Activated naive CD4-positive, alpha-beta T cell treated with anti-CD3 and anti-CD28 coated beads for 36 hours (primary cell): ENCODE measurements around the gene IMMP2L. TPM values are rescaled to one million over a fixed set of nuclear protein-coding genes. Genes with fewer than 3 reads are reported as not detected.
A peak's percentile ranks its signal among the peaks of the same experiment; 100 is the strongest.

Experiments used
- CTCF ChIA-PET: fragments of 350-600 bp; sonication (Branson Sonifier 250); formaldehyde crosslinking; loops from one replicate; lab custom pipeline; 2021; ENCODE audit warnings: antibody characterized with exemption; lab: Charles Lee
- DNase-seq: peaks from one replicate; pipeline ENCODE4 v3.0.0-alpha.2; 2020
- H3K27ac Mint-ChIP-seq: one replicate; pipeline ENCODE4 v1.8.0; 2021; ENCODE audit warnings: mild to moderate bottlenecking, mixed read lengths
- H3K27me3 Mint-ChIP-seq: one replicate; pipeline ENCODE4 v1.8.0; 2021; ENCODE audit warnings: low read depth, mixed read lengths
- H3K36me3 Mint-ChIP-seq: one replicate; pipeline ENCODE4 v1.8.0; 2021; ENCODE audit warnings: low read depth, mixed read lengths
- H3K4me1 Mint-ChIP-seq: one replicate; pipeline ENCODE4 v1.8.0; 2021; ENCODE audit warnings: low read depth, mixed read lengths
- H3K4me3 Mint-ChIP-seq: one replicate; pipeline ENCODE4 v1.8.0; 2021; ENCODE audit warnings: mild to moderate bottlenecking, moderate library complexity, mixed read lengths
- H3K9me3 Mint-ChIP-seq: one replicate; pipeline ENCODE4 v1.8.0; 2021; ENCODE audit warnings: mixed read lengths
- intact Hi-C: fragments of 100-400 bp; cut with micrococcal nuclease; formaldehyde crosslinking; loops from one replicate; pipeline ENCODE4 v1.15.1; 2023
- total RNA-seq, 2 experiments: library from RNA; stranded (reverse); gene quantifications; one replicate each; pipeline ENCODE4 v1.2.3, GENCODE V29; 2021

The IMMP2L gene
- total RNA-seq, 2 experiments from 2014 or later = 24.4 to 26.6 TPM

DNA sequence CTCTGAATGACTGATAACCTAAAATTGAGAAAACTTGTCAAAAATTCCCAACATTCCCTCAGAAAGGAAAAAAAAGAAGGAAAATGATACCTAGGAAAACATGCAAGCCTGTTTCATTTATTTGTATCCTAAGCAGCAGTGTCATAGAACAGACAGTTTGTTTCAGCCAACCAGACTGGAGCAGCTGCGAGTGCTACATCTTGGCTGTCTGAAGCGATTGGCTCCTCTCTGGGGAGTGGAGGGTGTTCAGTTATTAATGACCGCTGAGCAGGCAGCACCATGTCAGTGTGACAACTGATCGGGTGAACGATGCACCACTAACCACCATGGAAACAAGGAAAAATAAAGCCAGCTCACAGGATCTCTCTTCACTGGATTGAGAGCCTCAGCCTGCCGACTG lies 471.4 kb downstream of the IMMP2L start, which contains the start of gene LRRN3:
Gene LRRN3, plus strand, starts transcription at position 282 of the 400 bp plus-strand sequence. CDS start 31,646 bp downstream, outside the sequence.
- CTCF ChIA-PET = interaction anchor here (0.6 to 1.2 kb wide), 10 partner anchors 9 to 763 kb away, joined by 3 to 8 read pairs (median 3); no protein-coding TSS in a partner anchor

DNA sequence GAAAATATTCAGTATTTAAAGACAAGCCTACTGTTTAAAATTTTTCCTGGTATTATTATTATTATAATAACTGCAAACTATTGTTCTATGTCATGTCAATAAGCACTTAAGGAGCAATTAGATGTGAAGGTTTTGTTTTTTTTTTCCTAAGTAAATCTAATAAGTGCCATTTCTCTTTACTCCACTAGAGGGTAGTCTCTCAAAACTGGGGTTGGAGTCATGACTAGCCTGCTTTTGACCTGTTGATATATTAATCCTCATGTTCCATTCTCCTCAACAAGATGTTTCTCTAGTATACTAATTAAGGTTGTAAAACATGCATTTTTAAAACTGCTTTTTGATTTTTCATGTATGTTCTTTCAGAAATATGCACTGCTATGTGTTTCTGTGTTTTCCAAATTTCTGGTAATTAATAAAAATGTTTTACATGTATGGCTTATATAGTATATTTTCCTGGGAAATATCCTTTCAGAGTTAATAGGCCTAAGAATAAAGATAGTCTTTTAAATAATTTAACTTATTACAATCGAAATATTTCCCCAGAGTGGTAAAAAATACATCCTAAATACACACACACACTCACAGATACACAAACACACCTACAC lies 472.4 kb downstream of the IMMP2L start:
- no peak overlapping the region for H3K27ac Mint-ChIP-seq
- no peaks in the 10 kb centered on the region for H3K27me3 Mint-ChIP-seq
- H3K4me3 Mint-ChIP-seq = no peak overlapping the region
- intact Hi-C loops = loop anchor here (1.0 to 10.0 kb wide), 8 partner anchors 48 to 1362 kb away; partner anchors contain the start of genes DOCK4, IFRD1 and ZNF277
- DNase-seq = no peak
- CTCF ChIA-PET = interaction anchor here (0.6 to 1.2 kb wide), 7 partner anchors 10 to 762 kb away, joined by 3 to 8 read pairs (median 3); no protein-coding TSS in a partner anchor
- H3K4me1 Mint-ChIP-seq = peaks cover 68% of the 10 kb centered on the region
- H3K36me3 Mint-ChIP-seq = no peaks in the 10 kb centered on the region
- peaks cover 4% of the 10 kb centered on the region for H3K9me3 Mint-ChIP-seq

More for the DNA sequence above, 471.4 kb downstream of the IMMP2L start, which contains the start of gene LRRN3:
- peak; percentile 68 for DNase-seq
- Mint-ChIP-seq H3K27ac (peak within 1 kb of the TSS; percentile 92), H3K27me3 (no peaks in the 10 kb centered on the region), H3K36me3 (no peaks in the 10 kb centered on the region), H3K4me3 (peak within 1 kb of the TSS; percentile 85), H3K4me1 (peaks cover 68% of the 10 kb centered on the region), H3K9me3 (no peaks in the 10 kb centered on the region)
- intact Hi-C loops = loop anchor here (1.0 to 10.0 kb wide), 9 partner anchors 47 to 1361 kb away; partner anchors contain the start of genes DOCK4, IFRD1 and ZNF277

DNA sequence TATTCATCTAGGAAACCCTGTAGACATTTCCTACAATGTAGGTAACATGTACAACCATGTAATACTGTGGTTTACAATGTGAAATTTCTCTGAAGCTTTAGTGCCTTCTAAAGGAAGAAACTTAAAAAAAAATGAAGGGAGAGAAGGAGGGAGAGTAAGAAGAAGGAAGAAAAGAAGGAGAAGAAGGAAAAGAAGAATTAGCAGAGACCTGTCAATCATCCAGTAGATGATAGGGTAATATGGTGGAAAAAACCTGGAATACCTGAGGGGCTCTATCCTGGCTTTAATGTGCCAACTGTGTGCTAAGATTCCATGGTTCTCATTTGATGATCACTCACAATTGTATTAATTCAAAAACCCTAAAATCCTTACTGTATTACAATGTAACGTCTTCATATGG lies 474.0 kb downstream of the IMMP2L start:
- no peaks in the 10 kb centered on the region for H3K27me3 Mint-ChIP-seq
- no peak for DNase-seq
- no peaks in the 10 kb centered on the region for H3K36me3 Mint-ChIP-seq
- no peak overlapping the region for H3K4me3 Mint-ChIP-seq
- CTCF ChIA-PET = interaction anchor here (0.7 to 2.0 kb wide), 2 partner anchors 11 to 219 kb away, joined by 3 to 9 read pairs; no protein-coding TSS in a partner anchor
- intact Hi-C loops = no loop called here
- H3K4me1 Mint-ChIP-seq = peaks cover 73% of the 10 kb centered on the region
- H3K9me3 Mint-ChIP-seq = peaks cover 4% of the 10 kb centered on the region
- H3K27ac Mint-ChIP-seq = no peak overlapping the region

DNA sequence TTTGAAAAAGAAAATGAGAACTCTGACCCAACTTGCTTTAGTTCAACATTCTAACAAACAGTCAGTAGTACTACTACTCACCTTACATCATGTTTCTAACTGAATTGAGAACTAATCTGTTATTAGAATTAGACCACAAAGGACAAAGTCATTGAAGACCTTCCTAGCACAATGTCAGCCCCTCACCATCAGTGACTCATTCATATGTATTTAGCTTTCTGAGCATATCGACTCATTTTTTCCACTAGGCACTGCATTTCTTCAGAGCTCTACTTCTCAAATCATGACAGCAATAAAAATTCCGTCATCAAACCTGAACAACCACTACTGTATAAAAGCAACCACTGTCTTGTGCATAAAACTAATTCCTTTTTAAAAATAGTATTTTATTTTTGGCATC lies 475.8 kb downstream of the IMMP2L start:
- no peak overlapping the region for H3K4me3 Mint-ChIP-seq
- peak overlapping the region; percentile 88 for H3K27ac Mint-ChIP-seq
- peaks cover 4% of the 10 kb centered on the region for H3K9me3 Mint-ChIP-seq
- no peaks in the 10 kb centered on the region for H3K27me3 Mint-ChIP-seq
- intact Hi-C loops = no loop called here
- H3K4me1 Mint-ChIP-seq = peaks cover 75% of the 10 kb centered on the region
- CTCF ChIA-PET = interaction anchor here (0.7 to 2.0 kb wide), 2 partner anchors 12 to 35 kb away, joined by 3 to 9 read pairs; no protein-coding TSS in a partner anchor
- no peak for DNase-seq
- no peaks in the 10 kb centered on the region for H3K36me3 Mint-ChIP-seq

DNA sequence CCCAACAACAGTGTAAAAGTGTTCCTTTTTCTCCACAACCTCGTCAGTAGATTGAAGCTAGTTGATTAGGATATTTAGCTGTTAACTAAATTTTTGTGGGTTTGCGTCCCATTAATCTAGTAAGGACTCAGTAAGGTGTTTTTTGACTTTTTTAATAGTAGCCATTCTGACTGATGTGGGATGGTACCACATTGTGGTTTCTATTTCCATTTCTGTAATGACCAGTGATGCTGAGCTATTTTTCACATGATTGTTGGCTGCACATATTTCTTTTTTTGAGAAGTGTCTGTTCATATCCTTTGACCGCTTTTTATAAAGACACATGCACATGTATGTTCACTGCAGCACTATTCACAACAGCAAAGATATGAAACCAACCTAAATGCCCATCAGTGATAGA lies 476.9 kb downstream of the IMMP2L start:
- CTCF ChIA-PET = no interaction called here
- intact Hi-C loops = no loop called here
- no peak for DNase-seq
- peaks cover 4% of the 10 kb centered on the region for H3K9me3 Mint-ChIP-seq
- no peak overlapping the region for H3K4me3 Mint-ChIP-seq
- H3K27me3 Mint-ChIP-seq = no peaks in the 10 kb centered on the region
- peak overlapping the region; percentile 63 for H3K27ac Mint-ChIP-seq
- peaks cover 78% of the 10 kb centered on the region for H3K4me1 Mint-ChIP-seq
- H3K36me3 Mint-ChIP-seq = no peaks in the 10 kb centered on the region

DNA sequence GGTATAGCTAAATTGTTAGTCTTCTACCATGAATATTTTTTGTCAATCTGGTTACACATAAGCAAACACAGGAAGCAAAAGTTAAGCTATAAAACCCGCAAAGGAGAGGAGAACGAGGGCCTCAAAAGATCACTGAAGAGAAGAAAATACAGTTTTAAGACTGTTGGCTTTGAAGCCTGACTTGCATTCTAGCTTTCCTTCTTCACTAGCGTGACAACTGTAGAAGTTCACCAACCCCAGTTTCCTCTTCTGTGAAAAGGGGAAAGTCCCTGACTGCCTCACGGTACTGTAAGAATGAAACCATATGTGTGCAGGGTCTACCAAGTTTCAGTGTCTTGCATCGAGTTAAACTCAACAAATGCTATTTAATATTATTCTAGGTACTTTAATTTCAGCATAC lies 478.9 kb downstream of the IMMP2L start:
- peaks cover 72% of the 10 kb centered on the region for H3K4me1 Mint-ChIP-seq
- H3K9me3 Mint-ChIP-seq = peaks cover 4% of the 10 kb centered on the region
- CTCF ChIA-PET = interaction anchor here (0.5 to 1.6 kb wide), 11 partner anchors 9 to 436 kb away, joined by 3 to 13 read pairs (median 3); no protein-coding TSS in a partner anchor
- peak overlapping the region; percentile 76 for H3K27ac Mint-ChIP-seq
- DNase-seq = peak; percentile 70
- no peaks in the 10 kb centered on the region for H3K27me3 Mint-ChIP-seq
- intact Hi-C loops = loop anchor here (1.0 to 5.0 kb wide), 8 partner anchors 9 to 176 kb away; no protein-coding TSS in a partner anchor
- no peak overlapping the region for H3K4me3 Mint-ChIP-seq
- H3K36me3 Mint-ChIP-seq = no peaks in the 10 kb centered on the region

DNA sequence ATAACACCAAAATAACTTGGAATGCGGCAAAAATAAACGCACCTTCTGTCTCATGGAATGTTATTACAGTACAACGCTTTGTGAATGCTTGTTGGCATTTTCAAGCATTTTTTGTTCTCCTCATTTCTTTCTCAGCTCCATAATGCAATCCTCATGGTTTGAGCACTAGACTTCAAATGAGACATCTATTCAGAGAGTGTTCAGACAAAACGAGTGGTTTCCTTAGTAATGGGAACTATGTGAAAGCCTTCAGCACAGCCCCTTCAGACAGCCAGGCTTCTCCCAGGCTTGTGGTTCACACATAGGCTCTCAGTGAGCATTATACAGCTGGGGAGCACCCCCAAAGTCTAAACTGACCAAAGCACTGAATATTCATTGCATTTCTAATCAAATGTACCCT lies 479.9 kb downstream of the IMMP2L start:
- intact Hi-C loops = loop anchor here (2.0 to 5.0 kb wide), 2 partner anchors 20 to 175 kb away; no protein-coding TSS in a partner anchor
- H3K4me1 Mint-ChIP-seq = peaks cover 64% of the 10 kb centered on the region
- no peaks in the 10 kb centered on the region for H3K36me3 Mint-ChIP-seq
- DNase-seq = no peak
- CTCF ChIA-PET = interaction anchor here (0.6 to 1.6 kb wide), 4 partner anchors 14 to 51 kb away, joined by 3 to 13 read pairs (median 3); no protein-coding TSS in a partner anchor
- H3K4me3 Mint-ChIP-seq = peak overlapping the region; percentile 5
- H3K27me3 Mint-ChIP-seq = no peaks in the 10 kb centered on the region
- peak overlapping the region; percentile 59 for H3K27ac Mint-ChIP-seq
- H3K9me3 Mint-ChIP-seq = peaks cover 4% of the 10 kb centered on the region

DNA sequence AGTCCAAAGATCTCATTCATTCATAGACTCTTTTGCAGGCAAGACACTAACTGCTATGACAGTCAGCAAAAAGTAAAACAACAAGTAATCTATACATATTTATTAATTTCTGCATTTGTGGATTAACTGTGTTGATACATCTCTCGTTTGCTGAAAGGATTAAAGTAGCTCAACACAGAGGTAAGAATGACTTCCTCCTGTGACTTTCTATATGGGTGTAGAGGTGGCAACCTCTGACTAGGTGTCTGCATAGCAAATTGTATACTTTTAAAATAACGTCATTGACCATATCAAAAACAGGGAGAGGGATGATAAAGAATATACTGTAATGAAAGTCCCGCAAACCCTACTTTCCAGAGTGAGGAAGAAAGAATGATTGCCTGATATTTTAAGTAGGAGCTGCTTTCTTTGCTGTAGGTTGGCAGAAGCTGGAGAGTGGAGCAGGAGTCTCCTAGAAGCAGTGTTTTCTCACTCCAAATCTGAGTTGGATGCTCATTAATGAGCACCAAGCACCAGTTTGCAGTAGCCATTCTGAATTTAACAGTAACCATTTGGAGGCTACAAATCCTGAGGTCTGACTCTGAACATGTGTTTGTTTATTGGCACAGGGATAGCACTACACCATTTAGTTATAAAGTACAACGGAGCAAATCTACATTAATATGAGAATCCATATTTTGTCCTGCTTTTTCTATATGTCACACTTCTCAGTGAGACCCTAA lies 480.6 kb downstream of the IMMP2L start:
- Mint-ChIP-seq H3K4me3 (peak overlapping the region; percentile 23), H3K27me3 (no peaks in the 10 kb centered on the region), H3K27ac (peak overlapping the region; percentile 61), H3K36me3 (no peaks in the 10 kb centered on the region), H3K4me1 (peaks cover 66% of the 10 kb centered on the region), H3K9me3 (peaks cover 4% of the 10 kb centered on the region)
- no peak for DNase-seq
- CTCF ChIA-PET = interaction anchor here (0.5 to 1.0 kb wide), 4 partner anchors 15 to 61 kb away, joined by 3 read pairs; no protein-coding TSS in a partner anchor
- intact Hi-C loops = loop anchor here (2.0 to 5.0 kb wide), 2 partner anchors 21 to 174 kb away; no protein-coding TSS in a partner anchor

DNA sequence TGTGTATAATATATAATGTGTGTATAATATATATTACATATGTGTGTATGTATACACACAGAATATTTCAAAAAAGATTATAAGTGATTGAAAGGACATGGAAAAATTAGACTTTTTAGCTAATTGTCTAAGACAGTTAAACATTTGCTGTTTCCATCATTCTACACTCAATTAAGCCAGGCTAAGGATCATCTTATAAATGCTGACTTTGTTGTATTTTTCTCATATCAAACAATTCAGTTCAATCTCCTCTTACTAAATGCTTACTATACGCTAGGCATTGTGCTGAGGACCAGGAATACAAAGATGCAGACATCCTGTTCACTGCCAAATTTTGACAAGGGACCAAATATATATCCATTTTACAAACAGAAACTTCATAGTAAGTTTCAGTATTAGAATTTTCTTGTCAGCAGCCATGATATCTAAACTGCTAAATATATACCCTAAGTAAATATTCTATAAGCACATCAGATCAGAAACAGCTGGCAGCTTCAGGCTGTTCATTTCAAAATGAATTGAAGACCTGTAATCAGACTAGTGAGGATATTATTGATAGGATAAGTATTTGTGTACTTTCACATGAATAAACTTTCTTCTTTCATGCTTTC lies 481.7 kb downstream of the IMMP2L start:
- H3K36me3 Mint-ChIP-seq = no peaks in the 10 kb centered on the region
- H3K9me3 Mint-ChIP-seq = peaks cover 2% of the 10 kb centered on the region
- H3K27me3 Mint-ChIP-seq = no peaks in the 10 kb centered on the region
- intact Hi-C loops = loop anchor here (5.0 kb wide), 1 partner anchor 173 kb away; no protein-coding TSS in a partner anchor
- H3K27ac Mint-ChIP-seq = no peak overlapping the region
- DNase-seq = no peak
- CTCF ChIA-PET = interaction anchor here (0.5 kb wide), 2 partner anchors 60 to 661 kb away, joined by 3 read pairs; no protein-coding TSS in a partner anchor
- H3K4me1 Mint-ChIP-seq = peaks cover 68% of the 10 kb centered on the region
- H3K4me3 Mint-ChIP-seq = no peak overlapping the region

DNA sequence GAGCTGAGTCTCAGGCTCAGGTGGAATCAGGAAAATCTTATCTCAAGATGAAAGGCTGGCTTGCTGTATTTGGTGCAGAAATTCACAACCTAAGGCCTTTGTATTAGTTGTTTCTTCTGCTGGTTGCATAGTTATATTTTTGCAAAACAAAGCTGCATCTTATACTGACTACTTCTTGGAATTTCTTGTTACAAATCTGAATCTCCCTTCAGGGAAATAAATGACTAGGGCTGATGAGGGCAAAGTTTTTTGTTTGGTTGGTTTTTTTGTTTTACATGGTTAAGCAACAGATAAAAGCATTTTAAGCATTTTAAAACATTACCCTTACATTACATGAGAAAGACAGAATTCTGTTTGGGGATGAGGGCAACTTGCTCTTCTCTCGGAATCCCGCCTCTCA lies 485.3 kb downstream of the IMMP2L start:
- intact Hi-C loops = no loop called here
- Mint-ChIP-seq H3K4me1 (peaks cover 66% of the 10 kb centered on the region), H3K4me3 (no peak overlapping the region), H3K9me3 (no peaks in the 10 kb centered on the region), H3K36me3 (no peaks in the 10 kb centered on the region), H3K27me3 (no peaks in the 10 kb centered on the region), H3K27ac (no peak overlapping the region)
- no peak for DNase-seq
- CTCF ChIA-PET = interaction anchor here (1.6 kb wide), 1 partner anchor 22 kb away, joined by 4 read pairs; no protein-coding TSS in a partner anchor

DNA sequence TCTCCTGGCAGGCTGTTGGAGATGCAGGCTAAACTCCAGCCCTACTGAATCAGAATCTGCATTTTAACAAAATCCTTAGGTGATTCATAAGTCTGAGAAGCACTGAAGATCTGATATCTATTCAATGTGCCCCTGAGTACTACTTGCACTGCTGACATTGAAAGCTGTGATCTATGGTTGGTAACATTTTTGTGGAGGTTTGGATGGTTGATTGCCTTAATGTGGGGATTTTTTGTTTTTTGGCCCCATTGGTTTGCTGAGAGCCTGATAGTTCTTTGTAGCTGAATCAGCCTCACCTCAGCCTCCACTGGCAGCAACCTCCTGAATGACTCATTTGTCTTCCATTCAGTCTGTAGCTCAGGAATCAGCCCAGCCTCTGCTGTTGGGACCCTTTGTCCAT lies 486.1 kb downstream of the IMMP2L start:
- H3K36me3 Mint-ChIP-seq = no peaks in the 10 kb centered on the region
- peaks cover 65% of the 10 kb centered on the region for H3K4me1 Mint-ChIP-seq
- no peaks in the 10 kb centered on the region for H3K9me3 Mint-ChIP-seq
- DNase-seq = peak; percentile 63
- no peaks in the 10 kb centered on the region for H3K27me3 Mint-ChIP-seq
- peak overlapping the region; percentile 20 for H3K27ac Mint-ChIP-seq
- no peak overlapping the region for H3K4me3 Mint-ChIP-seq
- intact Hi-C loops = loop anchor here (1.0 kb wide), 3 partner anchors 16 to 63 kb away; no protein-coding TSS in a partner anchor
- CTCF ChIA-PET = interaction anchor here (1.6 kb wide), 1 partner anchor 22 kb away, joined by 4 read pairs; no protein-coding TSS in a partner anchor
